Uterus (tissue), 2 donors: ENCODE results near the gene CD300H.

Experiments
- POLR2A ChIP-seq, 2 donors: fragments of 450-650 bp; IDR thresholded peaks; one replicate each; pipeline ENCODE4 v1.6.1; 2016; ENCODE audit warnings: antibody characterized with exemption in 2 of 2, mild to moderate bottlenecking in 1 of 2, moderate library complexity in 1 of 2
- TF ChIP-seq, protein P1 (sequence below), 4 experiments: fragments of 200-600 bp in 2 of 4; fragments of 450-650 bp in 2 of 4; sonication (generic) in 2 of 4; IDR thresholded peaks; one replicate each; pipeline ENCODE4 v1.5.1; 2016 to 2019; ENCODE audit warnings: antibody characterized with exemption in 4 of 4, mild to moderate bottlenecking in 2 of 4, moderate library complexity in 1 of 4

DNA sequence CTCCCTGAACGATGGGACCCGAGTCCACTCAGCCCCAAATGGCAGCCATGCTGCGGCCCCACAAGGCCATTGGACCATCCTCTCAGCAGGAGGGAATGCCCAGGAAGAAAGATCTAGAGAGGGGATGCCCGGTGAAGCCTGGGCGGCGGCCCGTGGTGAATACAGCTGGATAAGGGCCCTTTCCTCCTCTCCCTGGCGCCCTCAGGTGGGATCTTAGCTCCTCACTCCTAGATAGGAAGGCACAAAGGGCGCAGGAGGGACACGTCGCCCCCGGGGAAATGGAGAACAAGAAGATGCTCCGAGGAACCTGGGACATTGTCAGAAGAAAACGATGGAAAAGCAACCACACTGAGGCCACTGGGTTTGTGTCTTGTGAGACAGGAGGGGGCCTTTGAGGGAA, 23.9 kb downstream of the CD300H start:
- TF ChIP-seq, protein P1, sequence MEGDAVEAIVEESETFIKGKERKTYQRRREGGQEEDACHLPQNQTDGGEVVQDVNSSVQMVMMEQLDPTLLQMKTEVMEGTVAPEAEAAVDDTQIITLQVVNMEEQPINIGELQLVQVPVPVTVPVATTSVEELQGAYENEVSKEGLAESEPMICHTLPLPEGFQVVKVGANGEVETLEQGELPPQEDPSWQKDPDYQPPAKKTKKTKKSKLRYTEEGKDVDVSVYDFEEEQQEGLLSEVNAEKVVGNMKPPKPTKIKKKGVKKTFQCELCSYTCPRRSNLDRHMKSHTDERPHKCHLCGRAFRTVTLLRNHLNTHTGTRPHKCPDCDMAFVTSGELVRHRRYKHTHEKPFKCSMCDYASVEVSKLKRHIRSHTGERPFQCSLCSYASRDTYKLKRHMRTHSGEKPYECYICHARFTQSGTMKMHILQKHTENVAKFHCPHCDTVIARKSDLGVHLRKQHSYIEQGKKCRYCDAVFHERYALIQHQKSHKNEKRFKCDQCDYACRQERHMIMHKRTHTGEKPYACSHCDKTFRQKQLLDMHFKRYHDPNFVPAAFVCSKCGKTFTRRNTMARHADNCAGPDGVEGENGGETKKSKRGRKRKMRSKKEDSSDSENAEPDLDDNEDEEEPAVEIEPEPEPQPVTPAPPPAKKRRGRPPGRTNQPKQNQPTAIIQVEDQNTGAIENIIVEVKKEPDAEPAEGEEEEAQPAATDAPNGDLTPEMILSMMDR (IDR thresholded peaks at IDR 0.05) = no peak
- no peak for TF ChIP-seq POLR2A (IDR thresholded peaks at IDR 0.05)
